ENCODE data around the gene DYRK2. TPM values are rescaled to one million over a fixed set of nuclear protein-coding genes. Genes with fewer than 3 reads are reported as not detected.

Gene DYRK2
- polyA plus RNA-seq, 1 experiment, result 38.4 TPM

GRCh38 chr12:67698672-67699581 is 50.4 kb downstream of the DYRK2 start:
- H3K36me3 ChIP-seq (ENCODE audit: control insufficient read depth, insufficient read depth, low read length), result no peaks in the 10 kb centered on the region
- H3K27me3 ChIP-seq (ENCODE audit: control insufficient read depth, insufficient read depth, low read length), result no peaks in the 10 kb centered on the region
- H3K4me3 ChIP-seq (ENCODE audit: low read depth, low read length), result peak overlapping the region; percentile 23
- POLR2A ChIA-PET, result no interaction called here
- TF ChIP-seq CTCF (IDR thresholded peaks at IDR 0.05; ENCODE audit: insufficient read depth, low read depth, low read length), result no peak
- no peak for DNase-seq (ENCODE audit: low read depth)
- CTCF ChIA-PET, result interaction anchor here (1.2 kb wide), 1 partner anchor 36 kb away, joined by 5 read pairs; no protein-coding TSS in a partner anchor

- TF ChIP-seq CTCF (IDR thresholded peaks at IDR 0.05; ENCODE audit: insufficient read depth, low read depth, low read length), result no peak
- CTCF ChIA-PET, result no interaction called here
- H3K4me3 ChIP-seq (ENCODE audit: low read depth, low read length), result no peak overlapping the region
- POLR2A ChIA-PET, result no interaction called here
- H3K27me3 ChIP-seq (ENCODE audit: control insufficient read depth, insufficient read depth, low read length), result no peaks in the 10 kb centered on the region
- DNase-seq (ENCODE audit: low read depth), result no peak
- no peaks in the 10 kb centered on the region for H3K36me3 ChIP-seq (ENCODE audit: control insufficient read depth, insufficient read depth, low read length)
Observed at GRCh38 chr12:67701121-67701520, 52.6 kb downstream of the DYRK2 start.

GRCh38 chr12:67702136-67702535 is 53.6 kb downstream of the DYRK2 start:
- no peak for DNase-seq (ENCODE audit: low read depth)
- POLR2A ChIA-PET, result no interaction called here
- H3K27me3 ChIP-seq (ENCODE audit: control insufficient read depth, insufficient read depth, low read length), result no peaks in the 10 kb centered on the region
- TF ChIP-seq CTCF (IDR thresholded peaks at IDR 0.05; ENCODE audit: insufficient read depth, low read depth, low read length), result no peak
- H3K4me3 ChIP-seq (ENCODE audit: low read depth, low read length), result no peak overlapping the region
- H3K36me3 ChIP-seq (ENCODE audit: control insufficient read depth, insufficient read depth, low read length), result no peaks in the 10 kb centered on the region
- CTCF ChIA-PET, result no interaction called here

GRCh38 chr12:67704071-67704470 is 55.5 kb downstream of the DYRK2 start:
- no peak for TF ChIP-seq CTCF (IDR thresholded peaks at IDR 0.05; ENCODE audit: insufficient read depth, low read depth, low read length)
- POLR2A ChIA-PET, result no interaction called here
- no peak for DNase-seq (ENCODE audit: low read depth)
- Histone ChIP-seq H3K4me3 (ENCODE audit: low read depth, low read length) (no peak overlapping the region), H3K27me3 (ENCODE audit: control insufficient read depth, insufficient read depth, low read length) (no peaks in the 10 kb centered on the region), H3K36me3 (ENCODE audit: control insufficient read depth, insufficient read depth, low read length) (no peaks in the 10 kb centered on the region)
- CTCF ChIA-PET, result no interaction called here

- ChIA-PET POLR2A (interaction anchor here (0.5 kb wide), 1 partner anchor 9 kb away, joined by 3 read pairs; no protein-coding TSS in a partner anchor), CTCF (interaction anchor here (0.8 kb wide), 1 partner anchor 282 kb away, joined by 3 read pairs; no protein-coding TSS in a partner anchor)
- H3K27me3 ChIP-seq (ENCODE audit: control insufficient read depth, insufficient read depth, low read length), result no peaks in the 10 kb centered on the region
- no peak for TF ChIP-seq CTCF (IDR thresholded peaks at IDR 0.05; ENCODE audit: insufficient read depth, low read depth, low read length)
- no peak overlapping the region for H3K4me3 ChIP-seq (ENCODE audit: low read depth, low read length)
- DNase-seq (ENCODE audit: low read depth), result peak; percentile 90
- no peaks in the 10 kb centered on the region for H3K36me3 ChIP-seq (ENCODE audit: control insufficient read depth, insufficient read depth, low read length)
Observed at GRCh38 chr12:67705394-67706370, 57.1 kb downstream of the DYRK2 start.

Measured in BJ (cell line).